A673 (cell line): ENCODE data around the gene RXRB. TPM values are rescaled to one million over a fixed set of nuclear protein-coding genes. Genes with fewer than 3 reads are reported as not detected.

ENCODE experiments used
- BruUV-seq: library from RNA; stranded (reverse); fragments of 400-500 nt; replicated peaks from 2 replicates; lab custom pipeline; 2021; lab: Mats Ljungman, UMichigan
- CTCF ChIA-PET: fragments of 300-600 bp; sonication (Branson Sonifier 250); formaldehyde crosslinking; loops from one replicate; lab custom pipeline; 2022; ENCODE audit warnings: antibody characterized with exemption; lab: Charles Lee
- POLR2A ChIA-PET: fragments of 300-600 bp; sonication (Branson Sonifier 250); formaldehyde crosslinking; loops from one replicate; lab custom pipeline; 2022; ENCODE audit warnings: antibody characterized with exemption; ENCODE audit not compliant: low non-redundant PET; lab: Charles Lee
- DNase-seq: peaks from one replicate; pipeline ENCODE4 v3.0.0-alpha.2; 2015; ENCODE audit warnings: low spot score
- H3K27ac ChIP-seq: fragments of 200-600 bp; sonication (generic); 2 replicates; pipeline ENCODE4 v1.5.1; 2016; ENCODE audit warnings: mixed run types, low read depth, mild to moderate bottlenecking, mixed read lengths, antibody characterized with exemption, low read length; ENCODE audit not compliant: poor library complexity, severe bottlenecking
- H3K27me3 ChIP-seq: fragments of 200-600 bp; sonication (generic); replicated peaks from 2 replicates; pipeline ENCODE4 v1.6.1; 2017; ENCODE audit warnings: mixed run types, low read depth, mild to moderate bottlenecking, mixed read lengths, antibody characterized with exemption, low read length; ENCODE audit not compliant: insufficient read depth, poor library complexity
- H3K36me3 ChIP-seq: fragments of 200-600 bp; sonication (generic); 2 replicates; pipeline ENCODE4 v1.6.1; 2016; ENCODE audit warnings: mixed run types, mild to moderate bottlenecking, mixed read lengths, antibody characterized with exemption, low read length; ENCODE audit not compliant: insufficient read depth, poor library complexity, severe bottlenecking
- H3K4me1 ChIP-seq: fragments of 200-600 bp; sonication (generic); 2 replicates; pipeline ENCODE4 v1.6.1; 2017; ENCODE audit warnings: mixed run types, mild to moderate bottlenecking, mixed read lengths, antibody characterized with exemption, low read length; ENCODE audit not compliant: insufficient read depth, poor library complexity, severe bottlenecking
- H3K4me3 ChIP-seq: fragments of 200-600 bp; sonication (generic); 2 replicates; pipeline ENCODE4 v1.5.1; 2016; ENCODE audit warnings: low read depth, mixed run types, mild to moderate bottlenecking, mixed read lengths, low read length; ENCODE audit not compliant: poor library complexity, severe bottlenecking
- H3K9me3 ChIP-seq: fragments of 200-600 bp; sonication (generic); 2 replicates; pipeline ENCODE4 v1.6.1; 2016; ENCODE audit warnings: mixed run types, low read depth, mild to moderate bottlenecking, mixed read lengths, antibody characterized with exemption, low read length; ENCODE audit not compliant: poor library complexity, severe bottlenecking
- EZH2 ChIP-seq: fragments of 200-600 bp; sonication (generic); IDR thresholded peaks from 2 replicates; pipeline ENCODE4 v1.6.1; 2017; ENCODE audit warnings: borderline replicate concordance, low read depth, mild to moderate bottlenecking, mixed read lengths, antibody characterized with exemption, low read length; ENCODE audit not compliant: poor library complexity, severe bottlenecking
- intact Hi-C: fragments of 100-400 bp; cut with micrococcal nuclease; formaldehyde crosslinking; loops from one replicate; pipeline ENCODE4 v1.10.0; 2022; ENCODE audit not compliant: unreplicated experiment
- total RNA-seq: library from RNA; stranded (reverse); gene quantifications from 2 replicates; pipeline ENCODE4 v1.2.3, GENCODE V29; 2021
- TF ChIP-seq, protein P1 (sequence below): fragments of 300-800, 200-600 bp; sonication (generic); conservative IDR thresholded peaks from 2 replicates; pipeline ENCODE4 v1.5.1; 2017; ENCODE audit warnings: low read depth, mild to moderate bottlenecking, antibody characterized with exemption, low read length, moderate library complexity, mixed read lengths

The RXRB gene
- total RNA-seq, 1 experiment from 2014 or later, result 43.6 TPM

DNA sequence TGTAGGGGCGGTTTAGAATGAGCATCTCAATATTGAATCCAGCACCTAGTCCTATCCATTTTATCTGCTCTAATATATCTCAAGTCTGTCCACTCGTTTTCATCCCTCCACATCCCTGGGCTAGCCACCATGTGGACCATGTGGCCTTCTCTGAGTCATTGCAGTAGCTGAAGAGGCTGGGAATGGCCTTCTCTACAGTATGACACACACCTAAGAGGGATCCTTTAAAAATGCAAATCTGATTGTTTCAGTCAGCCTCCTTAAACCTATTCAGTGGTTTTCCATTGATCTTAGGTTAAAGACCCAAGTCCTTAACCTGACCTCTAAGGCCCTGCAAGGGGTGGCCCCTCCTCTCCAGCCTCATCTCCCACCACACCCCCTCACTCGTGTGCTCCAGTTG is 17.2 kb upstream of the RXRB start:
- CTCF ChIA-PET, result no interaction called here
- no peak for DNase-seq
- Histone ChIP-seq H3K4me1 (peaks cover 6% of the 10 kb centered on the region), H3K9me3 (no peaks in the 10 kb centered on the region), H3K27ac (no peak overlapping the region), H3K27me3 (no peaks in the 10 kb centered on the region), H3K4me3 (no peak overlapping the region), H3K36me3 (no peaks in the 10 kb centered on the region)
- BruUV-seq, result no TSS peak
- TF ChIP-seq, protein P1, sequence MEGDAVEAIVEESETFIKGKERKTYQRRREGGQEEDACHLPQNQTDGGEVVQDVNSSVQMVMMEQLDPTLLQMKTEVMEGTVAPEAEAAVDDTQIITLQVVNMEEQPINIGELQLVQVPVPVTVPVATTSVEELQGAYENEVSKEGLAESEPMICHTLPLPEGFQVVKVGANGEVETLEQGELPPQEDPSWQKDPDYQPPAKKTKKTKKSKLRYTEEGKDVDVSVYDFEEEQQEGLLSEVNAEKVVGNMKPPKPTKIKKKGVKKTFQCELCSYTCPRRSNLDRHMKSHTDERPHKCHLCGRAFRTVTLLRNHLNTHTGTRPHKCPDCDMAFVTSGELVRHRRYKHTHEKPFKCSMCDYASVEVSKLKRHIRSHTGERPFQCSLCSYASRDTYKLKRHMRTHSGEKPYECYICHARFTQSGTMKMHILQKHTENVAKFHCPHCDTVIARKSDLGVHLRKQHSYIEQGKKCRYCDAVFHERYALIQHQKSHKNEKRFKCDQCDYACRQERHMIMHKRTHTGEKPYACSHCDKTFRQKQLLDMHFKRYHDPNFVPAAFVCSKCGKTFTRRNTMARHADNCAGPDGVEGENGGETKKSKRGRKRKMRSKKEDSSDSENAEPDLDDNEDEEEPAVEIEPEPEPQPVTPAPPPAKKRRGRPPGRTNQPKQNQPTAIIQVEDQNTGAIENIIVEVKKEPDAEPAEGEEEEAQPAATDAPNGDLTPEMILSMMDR, result no peak
- no peak for TF ChIP-seq EZH2
- POLR2A ChIA-PET, result no interaction called here
- intact Hi-C loops, result no loop called here

DNA sequence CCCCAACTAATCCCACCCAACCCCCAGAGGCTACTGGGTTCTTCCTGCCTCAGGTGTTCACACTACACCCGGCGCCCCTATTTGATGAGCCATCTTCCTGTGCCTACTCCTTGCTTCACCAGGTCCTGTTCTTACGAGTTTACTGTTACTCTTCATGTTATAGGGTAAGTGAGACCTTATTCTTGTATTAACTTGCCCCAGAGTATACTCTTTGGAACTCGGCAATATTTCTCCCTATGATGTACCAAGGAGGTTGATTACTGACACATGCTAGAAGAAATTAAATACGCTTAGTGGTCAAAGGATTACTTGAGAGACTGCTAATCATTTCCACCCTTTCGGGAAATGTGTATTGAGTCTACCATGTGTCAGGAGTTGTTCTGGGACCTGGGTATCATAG is 16.8 kb upstream of the RXRB start:
- Histone ChIP-seq H3K36me3 (no peaks in the 10 kb centered on the region), H3K4me1 (peaks cover 9% of the 10 kb centered on the region), H3K4me3 (no peak overlapping the region), H3K27ac (no peak overlapping the region), H3K27me3 (no peaks in the 10 kb centered on the region), H3K9me3 (no peaks in the 10 kb centered on the region)
- TF ChIP-seq, protein P1, result no peak
- no peak for TF ChIP-seq EZH2
- ChIA-PET CTCF (no interaction called here), POLR2A (no interaction called here)
- no peak for DNase-seq
- intact Hi-C loops, result no loop called here
- no TSS peak for BruUV-seq

DNA sequence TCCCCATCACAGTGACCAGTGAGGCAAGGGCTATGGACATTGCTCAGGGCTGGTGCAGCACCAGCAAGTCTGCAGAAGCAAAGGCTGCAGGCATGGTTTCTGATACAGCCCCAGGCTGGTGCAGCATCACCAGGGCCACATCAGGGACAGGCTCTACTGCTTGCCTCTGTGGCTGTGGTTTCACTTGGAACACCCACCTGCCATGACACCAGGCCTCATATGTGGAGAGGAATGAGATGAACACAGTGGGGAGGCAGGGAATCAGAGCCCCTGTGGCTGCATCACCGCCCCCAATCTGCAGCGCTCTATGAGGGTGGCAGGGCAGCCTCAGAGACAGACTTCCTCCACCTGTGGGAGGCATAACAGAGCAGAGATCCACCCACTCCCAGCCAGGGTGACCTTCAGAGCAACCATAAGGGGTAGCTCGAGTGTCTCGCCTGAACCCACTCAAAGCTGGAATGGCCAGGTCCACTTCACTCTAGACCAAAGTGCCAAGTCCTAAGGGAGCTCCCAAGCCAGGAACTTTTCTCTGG is 15.7 kb upstream of the RXRB start:
- TF ChIP-seq, protein P1, result no peak
- TF ChIP-seq EZH2, result no peak
- no peaks in the 10 kb centered on the region for H3K36me3 ChIP-seq
- intact Hi-C loops, result no loop called here
- no peaks in the 10 kb centered on the region for H3K9me3 ChIP-seq
- H3K27ac ChIP-seq, result no peak overlapping the region
- DNase-seq, result no peak
- peaks cover 9% of the 10 kb centered on the region for H3K4me1 ChIP-seq
- H3K27me3 ChIP-seq, result no peaks in the 10 kb centered on the region
- ChIA-PET POLR2A (no interaction called here), CTCF (no interaction called here)
- BruUV-seq, result no TSS peak
- H3K4me3 ChIP-seq, result no peak overlapping the region
